HEK293T (cell line): Measurements from ENCODE around the gene KRT35.

Experiments used
- CTCF ChIA-PET: fragments of 350-600 bp; formaldehyde crosslinking; extraction: SDS; loops from one replicate; lab custom pipeline; 2021; ENCODE audit warnings: antibody characterized with exemption, inconsistent platforms; lab: Yijun Ruan, JAX
- POLR2A ChIA-PET: fragments of 350-600 bp; formaldehyde crosslinking; extraction: SDS; loops from one replicate; lab custom pipeline; 2020; ENCODE audit warnings: antibody characterized with exemption, inconsistent platforms; lab: Yijun Ruan, JAX
- DNase-seq: peaks from one replicate; pipeline ENCODE4 v3.0.0; 2012; ENCODE audit warnings: mixed read lengths; ENCODE audit errors: extremely low spot score
- ARNT ChIP-seq: fragments of 450-650 bp; IDR thresholded peaks from 2 replicates; pipeline ENCODE4 v1.6.1; 2017; ENCODE audit warnings: mild to moderate bottlenecking
- BHLHE40 ChIP-seq: fragments of 450-650 bp; IDR thresholded peaks from 2 replicates; pipeline ENCODE4 v1.6.1; 2016; ENCODE audit warnings: mild to moderate bottlenecking, moderate library complexity, borderline replicate concordance
- CTBP1 ChIP-seq: fragments of 450-650 bp; IDR thresholded peaks from 2 replicates; pipeline ENCODE4 v1.6.1; 2016; ENCODE audit warnings: borderline replicate concordance
- ELF4 ChIP-seq: fragments of 450-650 bp; IDR thresholded peaks from 2 replicates; pipeline ENCODE4 v1.6.1; 2017; ENCODE audit warnings: antibody characterized with exemption
- FOXA1 ChIP-seq: fragments of 450-650 bp; IDR thresholded peaks from 2 replicates; pipeline ENCODE4 v1.6.1; 2016; ENCODE audit warnings: mild to moderate bottlenecking
- FOXK2 ChIP-seq: fragments of 450-650 bp; IDR thresholded peaks from 2 replicates; pipeline ENCODE4 v1.6.1; 2016; ENCODE audit warnings: mild to moderate bottlenecking
- FOXM1 ChIP-seq: fragments of 450-650 bp; IDR thresholded peaks from 2 replicates; pipeline ENCODE4 v1.6.1; 2017; ENCODE audit warnings: mild to moderate bottlenecking, borderline replicate concordance
- HDGF ChIP-seq: fragments of 450-650 bp; IDR thresholded peaks from 2 replicates; pipeline ENCODE4 v1.6.1; 2017; ENCODE audit warnings: antibody characterized with exemption, borderline replicate concordance
- L3MBTL2 ChIP-seq: fragments of 450-650 bp; conservative IDR thresholded peaks from 2 replicates; pipeline ENCODE4 v1.6.1; 2016; ENCODE audit warnings: mild to moderate bottlenecking
- LEF1 ChIP-seq: fragments of 450-650 bp; IDR thresholded peaks from 2 replicates; pipeline ENCODE4 v1.6.1; 2017; ENCODE audit warnings: mild to moderate bottlenecking, borderline replicate concordance
- NFRKB ChIP-seq: fragments of 450-650 bp; IDR thresholded peaks from 2 replicates; pipeline ENCODE4 v1.6.1; 2016; ENCODE audit warnings: mild to moderate bottlenecking, moderate library complexity
- PKNOX1 ChIP-seq: fragments of 450-650 bp; IDR thresholded peaks from 2 replicates; pipeline ENCODE4 v1.6.1; 2016
- SP1 ChIP-seq: fragments of 450-650 bp; IDR thresholded peaks from 2 replicates; pipeline ENCODE4 v1.6.1; 2017
- SUZ12 ChIP-seq: fragments of 450-650 bp; IDR thresholded peaks from 2 replicates; pipeline ENCODE4 v1.6.1; 2016; ENCODE audit warnings: mild to moderate bottlenecking
- TARDBP ChIP-seq: fragments of 450-650 bp; IDR thresholded peaks from 2 replicates; pipeline ENCODE4 v1.6.1; 2016
- ZNF384 ChIP-seq: fragments of 450-650 bp; IDR thresholded peaks from 2 replicates; pipeline ENCODE4 v1.6.1; 2016

Gene KRT35

GRCh38 chr17:41523225-41523593 is 42.3 kb upstream of the KRT35 start:
- CTCF ChIA-PET = no interaction called here
- no peak for TF ChIP-seq HDGF
- no peak for TF ChIP-seq PKNOX1
- TF ChIP-seq LEF1 = no peak
- no peak for TF ChIP-seq ELF4
- TF ChIP-seq TARDBP = no peak
- no peak for TF ChIP-seq SUZ12
- TF ChIP-seq FOXM1 = no peak
- no peak for TF ChIP-seq SP1
- no peak for TF ChIP-seq FOXA1
- POLR2A ChIA-PET = no interaction called here
- no peak for DNase-seq

GRCh38 chr17:41522301-41523224 is 41.6 kb upstream of the KRT35 start:
- DNase-seq = no peak
- POLR2A ChIA-PET = interaction anchor here (1.4 to 2.3 kb wide), 2 partner anchors 10 to 166 kb away, joined by 4 to 11 read pairs; partner anchors contain the start of gene EIF1
- TF ChIP-seq LEF1 (no peak), ELF4 (no peak), ZNF384 (no peak), SP1 (no peak), TARDBP (no peak), FOXA1 (no peak), NFRKB (no peak), BHLHE40 (no peak), FOXM1 (no peak), PKNOX1 (no peak), CTBP1 (no peak), ARNT (no peak), L3MBTL2 (no peak), HDGF (no peak), FOXK2 (no peak), SUZ12 (no peak)
- CTCF ChIA-PET = interaction anchor here (0.5 to 2.4 kb wide), 3 partner anchors 26 to 35 kb away, joined by 3 to 9 read pairs (median 4); no protein-coding TSS in a partner anchor

GRCh38 chr17:41521574-41522261 is 40.8 kb upstream of the KRT35 start:
- POLR2A ChIA-PET = interaction anchor here (1.4 to 2.3 kb wide), 2 partner anchors 11 to 167 kb away, joined by 4 to 11 read pairs; partner anchors contain the start of gene EIF1
- TF ChIP-seq ZNF384 = no peak
- no peak for TF ChIP-seq ELF4
- TF ChIP-seq PKNOX1 = no peak
- TF ChIP-seq CTBP1 = no peak
- no peak for TF ChIP-seq BHLHE40
- TF ChIP-seq L3MBTL2 = no peak
- TF ChIP-seq FOXK2 = no peak
- TF ChIP-seq HDGF = no peak
- no peak for TF ChIP-seq FOXM1
- CTCF ChIA-PET = interaction anchor here (0.5 to 2.4 kb wide), 4 partner anchors 13 to 34 kb away, joined by 3 to 9 read pairs (median 4); no protein-coding TSS in a partner anchor
- no peak for DNase-seq

- POLR2A ChIA-PET = interaction anchor here (0.6 to 2.3 kb wide), 3 partner anchors 12 to 231 kb away, joined by 3 to 11 read pairs (median 4); partner anchors contain the start of gene EIF1
- CTCF ChIA-PET = interaction anchor here (0.8 to 2.4 kb wide), 3 partner anchors 13 to 128 kb away, joined by 3 to 9 read pairs (median 3); no protein-coding TSS in a partner anchor
- TF ChIP-seq PKNOX1 = no peak
- no peak for TF ChIP-seq ELF4
- no peak for TF ChIP-seq BHLHE40
- TF ChIP-seq FOXK2 = no peak
- TF ChIP-seq FOXM1 = no peak
- TF ChIP-seq L3MBTL2 = no peak
- no peak for TF ChIP-seq HDGF
- TF ChIP-seq ARNT = no peak
- no peak for TF ChIP-seq CTBP1
- no peak for TF ChIP-seq FOXA1
Observed at GRCh38 chr17:41520821-41521521, 40.0 kb upstream of the KRT35 start.

More at GRCh38 chr17:41520821-41521521, 40.0 kb upstream of the KRT35 start:
- no peak for DNase-seq
